ENCODE data around the gene NPHP4. TPM values are rescaled to one million over a fixed set of nuclear protein-coding genes. Genes with fewer than 3 reads are reported as not detected.

Gene NPHP4
- total and polyA plus RNA-seq, 5 donors from 2014 or later: 0.29 to 13.2 (median 0.80) TPM

DNA sequence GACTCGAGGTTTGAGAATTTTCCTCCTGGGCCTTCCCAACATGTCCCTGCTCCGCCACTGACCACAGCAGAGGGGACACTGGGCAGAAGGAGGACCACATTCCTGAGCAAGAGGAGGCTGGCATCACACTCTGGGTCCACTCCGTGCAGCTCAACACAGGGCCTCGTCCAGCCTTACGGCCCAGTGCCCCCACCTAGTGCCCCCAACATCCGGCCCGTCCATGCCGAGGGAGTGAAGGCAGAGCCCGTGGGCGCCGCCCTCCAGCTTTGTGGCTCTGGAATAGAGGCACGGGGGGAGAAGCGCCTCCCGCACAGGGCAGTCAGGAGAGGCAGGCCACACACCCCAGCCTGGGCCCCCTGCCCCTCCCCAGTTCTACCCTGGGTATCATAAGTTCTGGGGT, 158.3 kb downstream of the NPHP4 start:
- Histone ChIP-seq H3K9me3 (ENCODE audit: control insufficient read depth in 2 of 2, low read length in 2 of 2) (no peaks in the 10 kb centered on the region), H3K4me3 (ENCODE audit: low read depth, low read length) (no peak overlapping the region), H3K27ac (ENCODE audit: insufficient read depth, low read length, poor library complexity, severe bottlenecking) (no peak overlapping the region), H3K4me1 (ENCODE audit: control insufficient read depth, insufficient read depth, low read length, poor library complexity, severe bottlenecking) (no peaks in the 10 kb centered on the region), H3K27me3 (ENCODE audit: control insufficient read depth, insufficient read depth, low read length) (no peaks in the 10 kb centered on the region), H3K36me3 (ENCODE audit: control insufficient read depth, insufficient read depth, low read length) (no peaks in the 10 kb centered on the region)
- Mint-ChIP-seq H3K27ac (no peak overlapping the region), H3K4me1 (no peaks in the 10 kb centered on the region), H3K36me3 (no peaks in the 10 kb centered on the region), H3K27me3 (no peaks in the 10 kb centered on the region), H3K4me3 (no peak overlapping the region), H3K9me3 (peaks cover 0 to 3% (median 0%) of the 10 kb centered on the region in 7 donors)
- ATAC-seq (ENCODE audit: low read depth in 2 of 2): no peak
- no peak for DNase-seq

DNA sequence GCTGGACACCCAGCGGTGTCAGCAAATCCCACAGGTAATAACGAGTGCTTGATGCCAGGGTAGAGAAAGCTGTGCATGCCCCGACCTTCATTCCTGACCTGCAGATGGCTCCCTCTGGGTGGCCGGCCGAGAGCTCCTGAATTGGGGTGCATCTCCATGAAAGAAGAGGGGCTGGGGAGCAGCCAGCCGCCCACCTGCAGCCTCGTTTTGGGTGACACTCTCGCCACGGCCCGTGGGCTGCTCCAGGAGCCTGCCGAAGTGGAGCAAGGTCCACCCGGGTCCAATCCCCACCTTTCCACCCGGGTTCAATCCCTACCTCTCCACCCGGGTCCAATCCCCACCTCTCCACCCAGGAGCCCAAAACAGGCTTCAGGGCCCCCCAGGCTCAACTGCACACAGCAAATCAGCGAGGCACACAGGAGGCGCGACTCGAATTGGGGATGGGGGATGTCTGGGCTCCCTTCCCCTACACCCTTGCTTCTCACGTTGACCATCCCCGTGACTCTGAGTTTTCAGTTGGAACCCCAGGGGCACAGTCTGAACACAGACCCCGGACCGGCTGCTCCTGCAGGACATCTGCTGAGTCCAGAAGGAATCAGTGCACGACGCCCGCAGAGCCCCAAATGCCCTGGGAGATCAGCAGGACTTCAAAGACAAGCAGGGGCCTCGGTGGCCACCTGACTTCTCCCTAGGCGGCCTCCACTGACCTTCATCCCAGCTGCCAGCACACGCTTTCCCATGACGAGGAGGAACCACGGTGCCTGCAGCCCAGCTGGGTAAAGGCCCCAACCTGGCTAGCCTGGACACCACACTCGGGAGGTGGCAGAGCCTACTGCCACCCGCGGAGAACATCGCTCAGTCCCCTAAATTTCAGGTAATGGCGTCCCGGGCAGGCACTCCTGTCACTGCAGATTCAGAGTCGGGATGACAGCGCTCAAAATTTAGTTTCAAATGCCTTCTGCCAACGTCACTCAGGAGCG, 159.0 kb downstream of the NPHP4 start:
- no peaks in the 10 kb centered on the region for H3K27me3 Mint-ChIP-seq
- no peaks in the 10 kb centered on the region for H3K36me3 ChIP-seq (ENCODE audit: control insufficient read depth, insufficient read depth, low read length)
- no peaks in the 10 kb centered on the region for H3K36me3 Mint-ChIP-seq
- H3K27ac ChIP-seq (ENCODE audit: insufficient read depth, low read length, poor library complexity, severe bottlenecking): no peak overlapping the region
- H3K27me3 ChIP-seq (ENCODE audit: control insufficient read depth, insufficient read depth, low read length): no peaks in the 10 kb centered on the region
- H3K4me3 Mint-ChIP-seq: no peak overlapping the region
- H3K4me1 Mint-ChIP-seq: no peaks in the 10 kb centered on the region
- no peak overlapping the region for H3K4me3 ChIP-seq (ENCODE audit: low read depth, low read length)
- no peak overlapping the region for H3K27ac Mint-ChIP-seq
- peaks cover 0 to 3% (median 0%) of the 10 kb centered on the region in 7 donors for H3K9me3 Mint-ChIP-seq
- DNase-seq (no peak), ATAC-seq (ENCODE audit: low read depth in 2 of 2) (no peak)
- H3K9me3 ChIP-seq (ENCODE audit: control insufficient read depth in 2 of 2, low read length in 2 of 2): no peaks in the 10 kb centered on the region
- H3K4me1 ChIP-seq (ENCODE audit: control insufficient read depth, insufficient read depth, low read length, poor library complexity, severe bottlenecking): no peaks in the 10 kb centered on the region

DNA sequence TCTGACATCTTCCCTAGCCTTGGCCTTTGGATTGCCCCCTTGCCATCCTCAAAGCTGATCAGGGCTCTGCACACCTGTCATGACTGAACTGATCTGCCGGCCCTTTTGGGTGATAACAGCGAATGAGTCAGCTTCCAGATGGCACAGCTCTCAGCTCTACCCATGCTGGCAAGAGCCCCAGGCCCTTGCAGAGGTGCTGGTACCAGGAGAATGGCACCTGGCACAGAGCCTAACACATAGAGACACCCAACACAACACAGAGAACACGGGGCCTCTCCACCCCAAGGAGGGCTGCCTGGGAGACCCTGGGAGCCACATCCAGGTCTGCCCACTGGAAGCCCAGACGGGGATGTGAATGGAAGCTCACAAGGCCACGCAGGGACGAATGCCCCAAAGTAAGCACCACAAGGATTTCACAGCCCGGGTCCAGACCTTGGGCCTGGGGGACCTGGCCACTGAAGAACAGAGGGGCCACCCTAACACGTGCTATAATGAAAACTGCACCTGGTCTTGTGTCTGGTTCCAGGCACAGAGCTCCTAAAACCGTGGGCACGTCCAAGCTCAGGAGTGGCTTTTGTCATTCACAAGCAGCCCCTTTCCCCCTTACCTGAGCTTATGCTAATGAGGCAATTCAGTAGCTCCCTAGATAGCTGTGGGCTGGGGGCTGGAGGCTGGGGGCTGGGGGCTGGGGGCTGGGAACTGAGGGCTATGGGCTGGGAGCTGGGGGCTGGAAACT, 160.5 kb downstream of the NPHP4 start:
- Histone ChIP-seq H3K27ac (ENCODE audit: insufficient read depth, low read length, poor library complexity, severe bottlenecking) (no peak overlapping the region), H3K27me3 (ENCODE audit: control insufficient read depth, insufficient read depth, low read length) (no peaks in the 10 kb centered on the region), H3K4me1 (ENCODE audit: control insufficient read depth, insufficient read depth, low read length, poor library complexity, severe bottlenecking) (no peaks in the 10 kb centered on the region), H3K9me3 (ENCODE audit: control insufficient read depth in 2 of 2, low read length in 2 of 2) (no peaks in the 10 kb centered on the region), H3K4me3 (ENCODE audit: low read depth, low read length) (no peak overlapping the region), H3K36me3 (ENCODE audit: control insufficient read depth, insufficient read depth, low read length) (no peaks in the 10 kb centered on the region)
- DNase-seq: no peak
- Mint-ChIP-seq H3K36me3 (no peaks in the 10 kb centered on the region), H3K27ac (no peak overlapping the region), H3K4me3 (no peak overlapping the region), H3K9me3 (peaks cover 0 to 3% (median 0%) of the 10 kb centered on the region in 7 donors), H3K4me1 (no peaks in the 10 kb centered on the region), H3K27me3 (no peaks in the 10 kb centered on the region)
- no peak for ATAC-seq (ENCODE audit: low read depth in 2 of 2)

DNA sequence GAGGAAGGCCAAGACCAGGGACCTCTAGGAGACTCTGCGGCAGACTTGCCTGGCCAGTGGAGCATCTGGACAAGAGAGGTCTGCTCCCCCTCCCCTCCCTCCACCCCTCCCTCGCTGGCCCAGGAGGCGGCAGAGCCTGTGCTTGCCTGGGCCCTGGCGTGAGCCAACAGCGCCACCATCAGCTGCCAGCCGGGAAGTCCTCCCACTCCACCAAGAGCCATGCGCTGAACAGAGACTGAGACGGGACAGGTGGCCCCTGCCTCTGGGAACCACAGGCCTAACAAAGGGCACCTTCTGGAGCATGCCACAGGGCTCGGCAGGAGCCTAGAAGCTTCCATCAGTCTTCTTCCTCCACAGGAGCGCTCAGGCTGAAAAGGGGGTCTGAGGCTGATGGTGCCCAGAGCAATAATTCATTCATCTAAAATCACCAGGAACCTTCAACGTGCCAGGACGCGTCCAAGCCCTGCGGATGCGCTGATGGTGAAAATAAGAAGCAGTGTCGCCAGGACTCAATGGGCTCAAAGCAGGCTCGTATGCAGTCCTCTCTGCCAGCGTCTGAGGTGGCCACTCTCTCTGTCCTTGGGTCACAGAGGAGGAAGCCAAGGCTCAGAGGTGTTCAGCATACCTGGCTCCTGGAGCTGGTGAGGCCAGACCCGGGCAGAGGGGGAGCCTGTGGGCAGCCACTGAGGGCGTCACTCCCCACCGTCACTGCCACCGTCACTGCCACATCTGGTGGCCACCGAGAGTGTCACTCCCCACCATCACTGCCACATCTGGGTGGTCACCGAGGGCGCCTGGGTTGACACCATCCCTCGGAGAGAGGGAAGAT, 161.2 kb downstream of the NPHP4 start:
- Mint-ChIP-seq H3K9me3 (peaks cover 0 to 3% (median 0%) of the 10 kb centered on the region in 7 donors), H3K4me1 (no peaks in the 10 kb centered on the region), H3K27ac (no peak overlapping the region), H3K27me3 (no peaks in the 10 kb centered on the region), H3K36me3 (no peaks in the 10 kb centered on the region), H3K4me3 (no peak overlapping the region)
- DNase-seq (no peak), ATAC-seq (ENCODE audit: low read depth in 2 of 2) (no peak)
- no peaks in the 10 kb centered on the region for H3K36me3 ChIP-seq (ENCODE audit: control insufficient read depth, insufficient read depth, low read length)
- no peak overlapping the region for H3K4me3 ChIP-seq (ENCODE audit: low read depth, low read length)
- no peaks in the 10 kb centered on the region for H3K9me3 ChIP-seq (ENCODE audit: control insufficient read depth in 2 of 2, low read length in 2 of 2)
- H3K4me1 ChIP-seq (ENCODE audit: control insufficient read depth, insufficient read depth, low read length, poor library complexity, severe bottlenecking): no peaks in the 10 kb centered on the region
- H3K27ac ChIP-seq (ENCODE audit: insufficient read depth, low read length, poor library complexity, severe bottlenecking): no peak overlapping the region
- no peaks in the 10 kb centered on the region for H3K27me3 ChIP-seq (ENCODE audit: control insufficient read depth, insufficient read depth, low read length)

DNA sequence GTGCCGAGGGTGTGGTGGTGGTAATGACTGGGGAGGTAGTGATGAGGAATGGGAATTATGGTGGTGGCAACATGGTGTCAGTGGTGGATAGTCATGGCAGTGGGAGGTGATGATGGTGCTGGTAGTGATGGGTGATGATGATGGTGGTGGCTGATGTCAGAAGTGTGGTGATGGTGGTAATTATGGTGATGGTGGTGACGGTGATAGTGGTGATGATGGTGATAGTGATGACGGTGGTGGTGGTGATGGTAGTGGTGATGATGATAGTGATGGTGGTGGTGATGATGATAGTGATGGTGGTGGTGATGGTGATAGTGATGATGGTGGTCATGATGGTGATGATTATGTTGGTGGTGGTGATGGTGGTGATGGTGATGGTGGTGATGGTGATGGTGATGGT, 162.8 kb downstream of the NPHP4 start:
- no peak overlapping the region for H3K27ac Mint-ChIP-seq
- no peak for ATAC-seq (ENCODE audit: low read depth in 2 of 2)

DNA sequence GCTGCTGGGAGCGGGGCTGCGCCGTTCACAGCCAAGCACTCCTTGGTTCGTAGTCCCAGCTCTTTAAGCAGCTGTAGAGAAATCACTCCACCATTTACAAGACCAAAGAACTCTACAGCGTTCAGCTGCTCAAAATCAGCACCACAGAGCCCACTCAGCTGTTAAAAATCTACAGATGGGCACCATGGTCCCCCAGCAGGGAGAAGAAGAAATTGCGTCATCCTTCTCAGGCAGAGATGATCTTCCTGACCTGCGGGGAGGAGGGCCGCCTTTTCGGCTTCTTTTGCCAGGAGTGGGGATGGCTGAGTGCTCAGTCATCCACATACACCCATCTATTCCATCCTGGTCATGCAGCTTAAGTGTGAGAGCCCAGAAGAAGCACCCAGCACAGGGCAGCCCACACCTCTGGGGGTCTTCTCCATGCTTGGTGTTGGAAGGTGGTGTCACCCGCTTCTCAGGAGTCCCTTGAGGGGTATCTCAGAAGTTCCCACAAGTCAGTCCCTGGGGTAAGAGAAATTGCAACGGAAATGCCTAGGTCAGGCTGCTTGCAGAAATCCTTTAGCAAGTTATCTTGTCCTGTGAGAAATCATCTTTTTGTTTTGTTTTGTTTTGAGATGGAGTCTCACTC, 163.8 kb downstream of the NPHP4 start:
- no peak for DNase-seq
- Mint-ChIP-seq H3K27ac (no peak overlapping the region), H3K36me3 (no peaks in the 10 kb centered on the region), H3K4me3 (no peak overlapping the region), H3K9me3 (peaks cover 0 to 5% (median 0%) of the 10 kb centered on the region in 7 donors), H3K27me3 (no peaks in the 10 kb centered on the region), H3K4me1 (no peaks in the 10 kb centered on the region)
- no peaks in the 10 kb centered on the region for H3K27me3 ChIP-seq (ENCODE audit: control insufficient read depth, insufficient read depth, low read length)
- H3K27ac ChIP-seq (ENCODE audit: insufficient read depth, low read length, poor library complexity, severe bottlenecking): no peak overlapping the region
- ATAC-seq (ENCODE audit: low read depth in 2 of 2): no peak
- H3K9me3 ChIP-seq (ENCODE audit: control insufficient read depth in 2 of 2, low read length in 2 of 2): no peaks in the 10 kb centered on the region
- H3K36me3 ChIP-seq (ENCODE audit: control insufficient read depth, insufficient read depth, low read length): no peaks in the 10 kb centered on the region
- no peaks in the 10 kb centered on the region for H3K4me1 ChIP-seq (ENCODE audit: control insufficient read depth, insufficient read depth, low read length, poor library complexity, severe bottlenecking)
- no peak overlapping the region for H3K4me3 ChIP-seq (ENCODE audit: low read depth, low read length)

More for the DNA sequence above, 162.8 kb downstream of the NPHP4 start:
- DNase-seq: no peak
- H3K27me3 ChIP-seq (ENCODE audit: control insufficient read depth, insufficient read depth, low read length): no peaks in the 10 kb centered on the region
- H3K36me3 Mint-ChIP-seq: no peaks in the 10 kb centered on the region
- no peaks in the 10 kb centered on the region for H3K4me1 ChIP-seq (ENCODE audit: control insufficient read depth, insufficient read depth, low read length, poor library complexity, severe bottlenecking)
- no peaks in the 10 kb centered on the region for H3K4me1 Mint-ChIP-seq
- no peak overlapping the region for H3K4me3 ChIP-seq (ENCODE audit: low read depth, low read length)
- H3K36me3 ChIP-seq (ENCODE audit: control insufficient read depth, insufficient read depth, low read length): no peaks in the 10 kb centered on the region
- H3K27ac ChIP-seq (ENCODE audit: insufficient read depth, low read length, poor library complexity, severe bottlenecking): no peak overlapping the region
- H3K27me3 Mint-ChIP-seq: no peaks in the 10 kb centered on the region
- H3K9me3 ChIP-seq (ENCODE audit: control insufficient read depth in 2 of 2, low read length in 2 of 2): no peaks in the 10 kb centered on the region
- peaks cover 0 to 5% (median 0%) of the 10 kb centered on the region in 7 donors for H3K9me3 Mint-ChIP-seq
- no peak overlapping the region for H3K4me3 Mint-ChIP-seq

- no peaks in the 10 kb centered on the region for H3K4me1 ChIP-seq (ENCODE audit: control insufficient read depth, insufficient read depth, low read length, poor library complexity, severe bottlenecking)
- no peaks in the 10 kb centered on the region for H3K4me1 Mint-ChIP-seq
- H3K27me3 Mint-ChIP-seq: no peaks in the 10 kb centered on the region
- ATAC-seq (ENCODE audit: low read depth in 2 of 2): no peak
- H3K36me3 Mint-ChIP-seq: no peaks in the 10 kb centered on the region
- no peaks in the 10 kb centered on the region for H3K27me3 ChIP-seq (ENCODE audit: control insufficient read depth, insufficient read depth, low read length)
- DNase-seq: no peak
- no peak overlapping the region for H3K4me3 Mint-ChIP-seq
- H3K27ac ChIP-seq (ENCODE audit: insufficient read depth, low read length, poor library complexity, severe bottlenecking): no peak overlapping the region
- H3K9me3 ChIP-seq (ENCODE audit: control insufficient read depth in 2 of 2, low read length in 2 of 2): no peaks in the 10 kb centered on the region
- no peaks in the 10 kb centered on the region for H3K36me3 ChIP-seq (ENCODE audit: control insufficient read depth, insufficient read depth, low read length)
- H3K27ac Mint-ChIP-seq: no peak overlapping the region
- H3K9me3 Mint-ChIP-seq: peaks cover 0 to 5% (median 0%) of the 10 kb centered on the region in 7 donors
- H3K4me3 ChIP-seq (ENCODE audit: low read depth, low read length): no peak overlapping the region
These were observed 164.7 kb downstream of the NPHP4 start for GRCh38 chr1:5827516-5827915.
